EH (cell line): Measurements from ENCODE around the gene WDR5.

Experiments used
- DNase-seq: peaks from one replicate; pipeline ENCODE4 v3.0.0-alpha.2; 2015; ENCODE audit warnings: low read depth

The WDR5 gene

DNA sequence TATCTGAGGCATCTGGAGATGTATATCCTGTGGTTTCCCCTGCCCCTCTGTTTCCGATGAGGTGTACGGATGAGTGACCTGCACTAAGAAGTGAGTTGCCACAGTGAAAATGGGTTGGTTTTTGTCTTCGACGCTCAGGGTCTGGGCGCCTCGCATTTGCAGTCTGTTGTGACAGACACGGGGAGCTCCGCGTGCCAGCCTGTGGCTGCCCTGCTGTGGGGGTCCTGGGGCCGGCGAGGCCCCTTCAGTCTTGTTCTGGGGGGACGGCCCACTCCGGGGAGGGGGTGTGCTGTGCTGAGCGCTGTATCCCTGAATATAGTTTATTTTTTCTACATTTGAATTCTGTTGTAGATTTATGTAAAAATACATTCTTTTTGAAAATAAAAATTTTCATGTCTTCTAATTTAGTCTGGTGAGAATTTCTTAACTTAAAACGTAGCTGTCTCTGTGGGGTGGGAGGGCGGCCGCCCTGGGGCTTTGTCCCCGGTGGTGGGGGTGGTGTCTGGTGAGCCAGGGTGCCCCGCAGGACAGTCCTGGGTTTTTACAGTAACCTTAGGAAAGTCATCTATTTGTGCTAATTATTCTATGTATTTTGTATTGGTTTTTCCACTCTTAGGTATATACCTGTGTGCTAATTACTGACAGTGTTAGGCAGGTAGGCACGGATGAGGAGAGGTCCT is 23.8 kb downstream of the WDR5 start:
- DNase-seq: no peak

DNA sequence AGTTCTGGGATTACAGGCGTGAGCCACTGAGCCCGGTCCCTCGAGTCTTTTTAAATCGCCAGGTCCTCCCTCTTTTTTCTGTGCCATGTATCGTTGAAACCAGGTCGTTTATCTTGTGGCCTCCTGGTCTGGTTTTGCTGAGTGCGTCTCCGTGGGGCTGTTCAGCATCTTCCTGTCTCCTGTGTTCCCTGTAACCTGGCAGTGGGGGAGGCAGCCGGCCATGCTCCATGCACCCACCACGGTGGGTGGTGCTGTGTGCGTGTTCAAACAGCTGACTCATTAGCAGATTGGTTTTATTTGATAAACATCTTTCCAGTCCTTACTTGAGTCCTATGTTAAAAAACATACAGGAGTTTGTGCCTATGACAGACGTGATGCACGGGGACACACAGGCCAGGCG is 25.8 kb downstream of the WDR5 start:
- DNase-seq: no peak

DNA sequence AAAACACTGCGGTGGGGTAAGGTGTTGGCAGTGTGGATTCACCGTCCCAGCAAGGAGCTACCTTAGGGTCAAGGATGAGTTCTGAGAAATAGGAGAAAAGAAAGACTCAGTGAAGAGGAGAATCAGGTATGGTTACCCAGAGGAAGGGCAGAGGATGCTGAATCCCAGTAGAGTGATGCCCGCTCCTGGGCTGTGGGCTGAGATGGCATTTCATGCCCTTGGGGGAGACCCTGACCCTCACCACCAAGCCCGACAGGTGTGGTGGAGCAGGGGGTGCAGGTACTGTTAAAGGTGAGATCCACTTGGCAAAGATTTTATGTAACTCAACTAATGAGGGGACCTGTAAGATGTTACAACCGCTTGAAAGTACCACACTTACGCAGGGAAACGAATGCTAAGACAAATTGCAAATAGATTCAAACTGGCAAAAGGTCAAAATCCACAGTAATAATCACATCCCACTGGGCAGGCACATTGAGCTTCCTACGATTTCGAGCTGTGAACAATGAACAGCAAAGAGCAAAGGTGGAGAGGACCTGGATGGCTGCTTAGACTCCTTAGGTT is 26.4 kb downstream of the WDR5 start:
- no peak for DNase-seq

DNA sequence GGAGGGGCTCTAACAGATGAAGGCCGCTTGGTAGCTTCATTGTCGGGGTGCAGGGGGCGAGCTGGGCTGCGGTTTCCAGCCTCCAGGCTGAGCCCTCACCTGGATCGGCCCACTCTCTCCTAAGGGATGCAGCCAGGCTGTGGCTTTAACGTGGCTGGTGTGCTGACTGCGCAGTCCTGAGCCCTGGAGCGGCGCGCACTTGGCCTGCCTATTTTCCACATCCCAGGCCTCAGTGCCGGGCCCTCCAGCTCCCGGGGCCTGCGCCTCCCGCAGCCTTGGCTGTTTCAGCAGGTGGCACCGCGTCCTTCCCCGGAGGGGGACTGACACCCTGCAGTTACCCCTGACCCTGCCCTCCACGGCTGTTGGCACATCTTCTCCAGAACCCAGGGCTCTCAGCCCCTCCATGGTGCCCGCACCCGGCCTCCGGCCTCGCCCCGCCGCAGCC is 27.1 kb downstream of the WDR5 start:
- DNase-seq: no peak

DNA sequence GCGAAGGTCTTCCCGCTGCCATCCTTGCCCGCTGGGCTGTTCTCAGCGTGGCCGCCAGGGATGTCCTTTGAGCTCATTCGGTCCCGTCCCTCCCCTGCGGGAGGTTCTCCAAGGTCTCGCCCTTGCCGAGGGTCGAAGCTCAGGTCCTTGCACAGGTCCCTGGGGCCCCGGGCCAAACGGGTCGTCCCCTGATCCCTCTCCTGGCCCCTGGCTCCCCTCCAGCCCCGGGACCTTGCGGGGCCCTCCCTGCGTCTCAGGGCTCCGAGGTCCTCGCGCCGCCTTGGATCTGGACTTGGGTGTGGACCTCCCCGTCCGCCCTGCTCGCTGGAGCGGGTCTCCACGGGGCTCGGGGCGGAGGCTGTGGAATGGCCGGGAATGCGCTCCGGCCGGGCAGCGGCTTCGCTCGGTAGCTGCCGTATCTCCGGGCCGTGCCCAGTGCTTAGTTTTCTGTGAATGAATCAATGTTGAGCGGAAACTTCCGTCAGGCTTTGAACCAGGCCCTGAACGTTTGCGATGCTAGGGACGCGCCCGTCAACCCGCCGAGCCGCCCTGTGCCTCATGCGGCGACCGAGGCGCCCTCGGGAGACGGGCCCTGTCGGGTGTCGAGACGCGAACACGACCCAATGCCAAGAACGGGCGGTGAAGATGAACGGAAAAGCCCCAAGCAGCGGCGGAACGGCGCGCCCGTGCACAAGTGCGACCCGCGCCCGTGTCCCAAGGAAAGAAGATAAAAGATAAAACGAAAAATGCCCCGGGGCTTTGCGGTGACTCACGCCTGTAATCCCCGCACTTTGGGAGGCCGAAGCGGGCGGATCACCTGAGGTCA is 27.7 kb downstream of the WDR5 start:
- peak; percentile 63 for DNase-seq

DNA sequence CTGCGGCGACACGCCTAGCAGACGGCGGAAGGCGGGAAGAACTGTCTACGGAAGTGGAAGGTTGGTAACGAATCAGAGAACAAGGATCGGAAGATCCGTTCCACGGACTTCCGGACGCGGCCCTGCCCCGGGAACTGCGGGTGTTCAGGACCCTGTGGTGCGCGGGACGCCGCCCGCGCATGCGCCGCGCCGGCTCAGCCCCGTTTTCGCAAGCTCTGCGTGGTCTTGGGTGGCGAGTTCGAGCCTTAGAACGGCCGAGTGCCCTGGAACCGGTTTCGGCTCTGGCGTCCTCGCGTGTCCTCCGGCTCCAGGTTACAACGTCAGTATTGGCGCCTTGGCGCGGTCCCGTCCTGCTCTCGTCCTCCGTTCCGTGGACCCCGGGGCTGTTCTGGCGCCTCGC is 29.0 kb downstream of the WDR5 start:
- DNase-seq: no peak

DNA sequence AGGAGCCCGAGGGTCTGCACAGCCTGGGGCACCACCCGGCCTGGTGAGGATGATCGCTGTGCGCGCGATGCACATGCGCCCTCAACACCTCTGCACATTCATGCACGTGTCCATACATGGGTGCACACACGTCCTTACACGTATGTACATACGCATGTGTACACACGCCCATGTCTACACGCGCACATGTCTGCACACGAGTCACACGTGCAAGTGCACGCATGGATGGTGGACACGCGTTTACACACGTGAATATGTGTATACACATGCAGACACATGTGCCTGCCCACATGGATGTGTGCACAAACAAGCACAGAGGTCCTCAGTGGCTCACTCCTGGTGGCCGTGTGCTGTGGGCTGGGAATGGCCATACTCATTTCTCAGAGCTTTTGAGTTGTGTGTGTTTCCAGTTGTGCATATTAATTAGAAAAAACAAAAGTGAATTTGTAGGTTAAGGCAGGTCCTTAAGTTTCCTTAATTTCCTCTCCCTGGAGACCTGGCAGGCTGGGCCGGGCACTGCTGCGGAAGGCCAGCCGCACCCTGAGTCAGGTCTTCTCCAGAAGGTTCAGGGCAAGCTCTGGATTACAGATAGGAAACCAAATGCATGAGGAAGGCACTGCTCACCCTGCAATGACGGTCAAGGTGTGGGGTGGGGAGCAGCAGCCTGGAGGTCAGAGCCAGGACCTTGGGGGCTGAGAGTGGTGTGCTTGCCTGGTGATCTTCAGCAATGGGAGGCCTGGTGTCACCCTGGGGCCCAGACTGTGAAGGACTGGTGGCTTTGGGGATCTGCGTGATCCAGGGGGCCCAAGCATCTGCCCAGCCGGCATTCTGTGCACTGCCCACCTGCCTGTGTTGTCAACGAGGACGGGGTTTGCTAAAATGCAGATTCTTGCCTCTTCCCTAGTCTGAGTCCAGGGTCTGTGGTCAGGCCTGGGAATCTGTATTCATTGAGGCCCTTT is 29.8 kb downstream of the WDR5 start:
- DNase-seq: peak; percentile 27

DNA sequence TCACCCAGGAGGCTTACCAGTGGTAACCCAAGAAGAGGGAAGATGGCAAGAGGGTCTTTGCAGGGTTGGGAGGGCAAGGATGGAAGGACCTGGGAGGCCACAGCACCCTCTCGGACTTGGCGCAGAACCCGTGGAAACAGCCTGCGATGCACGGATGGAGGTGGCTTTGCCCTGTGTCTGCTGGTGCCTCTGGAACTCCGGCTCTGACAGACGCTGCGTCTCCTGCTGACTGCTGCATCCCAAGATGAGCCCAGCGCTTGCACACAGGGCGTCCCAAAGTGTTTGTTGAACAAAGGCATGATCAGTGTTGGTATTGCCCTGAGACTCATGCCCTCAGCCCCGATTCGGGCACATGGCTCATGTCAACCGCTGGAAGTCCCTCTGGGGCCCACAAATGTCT is 30.5 kb downstream of the WDR5 start:
- DNase-seq: no peak

DNA sequence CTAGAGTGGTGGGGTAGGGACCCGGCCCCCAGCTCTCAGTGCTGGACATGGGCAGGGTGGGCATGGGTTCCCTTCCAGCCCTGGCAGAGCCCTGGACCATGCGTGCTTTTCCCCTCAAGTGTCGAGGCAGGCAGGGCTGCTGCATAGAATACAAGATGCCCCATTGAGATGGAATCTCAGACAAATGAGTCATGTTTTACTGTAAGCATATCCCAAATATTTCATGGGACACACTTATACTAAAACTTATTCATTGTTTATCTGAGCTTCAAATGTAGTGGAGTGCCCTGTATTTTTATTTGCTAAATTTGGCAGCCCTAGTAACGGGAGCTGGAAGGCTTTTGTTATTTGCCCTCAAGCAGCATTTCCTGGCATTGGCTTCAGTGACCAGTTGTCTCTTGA is 31.6 kb downstream of the WDR5 start:
- DNase-seq: peak; percentile 95

DNA sequence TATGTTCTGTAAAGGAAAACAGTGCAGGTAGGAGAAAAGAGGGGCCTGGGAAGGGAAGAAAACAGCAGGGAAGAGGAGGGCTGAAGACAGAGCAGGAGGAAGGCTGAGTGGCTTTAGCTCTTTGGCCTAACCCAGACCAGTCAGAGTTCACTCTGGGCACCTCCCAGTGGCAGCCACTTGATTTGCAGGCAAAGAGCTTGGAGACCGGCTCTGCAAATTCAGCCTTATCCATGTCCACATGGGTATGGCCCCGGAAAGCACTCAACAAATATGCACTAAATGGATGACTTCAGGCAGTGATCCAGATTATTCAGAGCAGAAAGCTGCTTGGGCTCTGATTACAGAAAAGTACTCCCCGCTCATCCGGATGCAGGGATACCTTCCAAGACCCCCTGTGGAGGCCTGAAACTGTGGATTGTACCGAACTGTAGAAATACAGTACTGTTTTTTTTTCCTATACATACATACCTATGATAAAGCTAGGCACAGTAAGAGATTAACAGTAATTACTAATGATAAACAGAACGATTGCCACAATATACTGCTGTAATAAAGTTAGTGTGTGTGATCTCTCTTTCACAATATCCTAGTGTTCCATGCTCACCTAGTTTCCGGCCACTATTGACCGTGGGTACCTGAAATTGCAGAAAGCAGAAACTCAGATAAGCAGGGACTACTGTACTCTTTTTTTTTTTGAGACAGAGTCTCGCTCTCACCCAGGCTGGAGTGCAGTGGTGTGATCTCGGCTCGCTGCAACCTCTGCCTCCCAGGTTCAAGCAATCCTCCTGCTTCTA is 33.1 kb downstream of the WDR5 start:
- no peak for DNase-seq

DNA sequence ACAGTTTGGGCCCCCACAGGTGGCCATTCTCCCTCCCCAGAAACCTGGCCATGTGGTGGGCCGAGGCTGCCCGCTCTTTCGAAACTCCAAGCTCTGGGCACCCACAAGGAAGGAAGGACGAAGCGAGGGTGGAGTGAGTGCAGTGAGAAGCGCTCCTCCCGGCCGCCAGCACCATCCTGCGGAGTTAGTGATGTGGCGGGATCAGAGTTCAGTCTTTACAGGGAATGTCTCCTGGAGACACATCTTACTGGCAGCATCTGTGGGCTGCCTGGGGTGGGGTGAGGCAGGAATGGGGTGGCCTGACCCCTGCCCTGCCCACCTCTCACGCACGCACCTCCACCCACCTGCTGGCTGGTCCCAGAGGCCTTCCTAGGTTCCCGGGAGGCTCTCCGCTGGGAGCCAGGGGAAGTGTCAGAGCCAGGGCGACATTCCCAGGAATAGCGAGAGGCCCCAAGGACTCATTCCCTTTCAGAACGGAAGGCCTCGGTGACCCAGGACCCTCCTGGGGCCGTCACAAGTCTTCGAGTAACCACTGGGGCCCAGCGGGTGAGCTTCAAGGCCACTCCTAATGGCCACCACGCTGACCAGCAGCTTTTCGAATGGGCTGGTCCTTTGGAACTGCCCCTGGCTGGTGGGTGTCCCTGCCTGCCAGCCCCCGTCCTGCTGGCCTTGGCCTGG is 34.0 kb downstream of the WDR5 start:
- no peak for DNase-seq

DNA sequence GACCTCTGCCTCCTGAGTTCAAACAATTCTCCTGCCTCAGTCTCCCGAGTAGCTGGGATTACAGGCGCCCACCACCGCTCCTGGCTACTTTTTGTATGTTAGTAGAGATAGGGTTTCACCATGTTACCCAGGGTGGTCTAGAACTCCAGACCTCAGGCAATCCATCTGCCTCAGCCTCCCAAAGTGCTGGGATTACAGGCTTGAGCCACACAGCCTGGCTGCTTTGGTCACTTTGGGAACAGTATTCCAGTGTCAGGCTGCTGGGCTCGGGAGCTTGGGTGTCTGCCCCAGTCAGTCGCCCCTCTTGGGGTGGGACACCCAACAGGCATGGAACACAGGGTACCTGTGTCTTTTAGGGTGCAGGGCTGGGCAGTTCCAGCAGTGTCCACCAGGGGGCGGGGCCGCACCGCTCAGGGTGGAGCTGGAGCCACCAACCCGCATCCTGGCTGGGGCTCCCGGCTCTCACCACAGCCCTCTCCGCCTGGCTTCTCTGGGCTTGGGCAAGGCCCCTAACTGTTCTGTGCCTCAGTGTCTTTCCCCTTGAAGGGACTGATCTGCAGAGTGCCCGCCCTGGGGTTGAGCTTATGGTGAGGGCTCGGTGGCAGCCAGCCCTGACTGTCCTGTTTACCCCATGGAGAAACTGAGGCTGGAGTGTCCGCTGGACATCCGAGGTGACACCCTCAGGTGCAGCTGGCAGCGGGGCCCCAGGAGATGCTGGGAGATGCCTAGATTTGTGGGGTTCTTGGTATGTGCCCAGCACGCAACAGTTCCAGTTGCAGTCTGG is 34.8 kb downstream of the WDR5 start:
- DNase-seq: no peak

DNA sequence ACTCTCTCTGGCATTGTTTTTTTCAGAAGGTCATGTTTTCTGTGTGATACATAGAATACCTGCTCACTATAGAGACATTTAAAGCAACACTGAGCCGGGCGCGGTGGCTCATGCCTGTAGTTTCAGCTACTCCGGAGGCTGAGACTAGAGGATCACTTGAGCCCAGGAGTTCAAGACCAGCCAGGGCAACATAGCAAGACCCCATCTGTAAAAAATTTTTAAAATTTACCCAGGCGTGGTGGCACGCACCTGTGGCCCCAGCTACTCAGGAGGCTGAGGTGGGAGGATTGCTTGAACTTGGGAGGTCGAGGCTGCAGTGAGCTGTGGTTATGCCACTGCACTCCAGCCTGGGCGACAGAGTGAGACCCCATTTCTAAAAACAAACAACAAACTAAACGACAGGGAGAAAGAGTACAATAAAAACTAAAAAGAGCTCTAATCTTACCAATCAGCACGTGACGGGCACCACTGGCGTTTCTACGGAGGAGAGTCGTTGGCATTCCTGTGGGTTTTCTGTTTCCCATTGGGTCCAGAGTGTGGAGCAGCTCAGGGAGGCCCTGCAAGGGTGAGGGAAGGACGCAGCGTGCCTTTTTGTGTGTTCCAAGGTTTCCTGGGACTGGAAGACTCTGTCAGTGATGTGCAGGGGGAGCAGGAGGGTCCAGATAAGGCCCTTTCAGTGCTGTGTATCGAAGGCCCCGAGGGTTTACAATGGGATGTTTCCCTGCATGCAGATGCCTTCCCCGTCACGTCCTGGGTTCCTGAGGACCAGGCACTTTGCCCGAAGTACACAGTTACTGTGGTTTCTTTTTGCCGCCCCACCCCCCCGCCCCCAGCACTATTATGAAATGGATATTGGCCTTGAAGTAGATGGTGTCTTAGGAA is 35.7 kb downstream of the WDR5 start:
- peak; percentile 92 for DNase-seq

DNA sequence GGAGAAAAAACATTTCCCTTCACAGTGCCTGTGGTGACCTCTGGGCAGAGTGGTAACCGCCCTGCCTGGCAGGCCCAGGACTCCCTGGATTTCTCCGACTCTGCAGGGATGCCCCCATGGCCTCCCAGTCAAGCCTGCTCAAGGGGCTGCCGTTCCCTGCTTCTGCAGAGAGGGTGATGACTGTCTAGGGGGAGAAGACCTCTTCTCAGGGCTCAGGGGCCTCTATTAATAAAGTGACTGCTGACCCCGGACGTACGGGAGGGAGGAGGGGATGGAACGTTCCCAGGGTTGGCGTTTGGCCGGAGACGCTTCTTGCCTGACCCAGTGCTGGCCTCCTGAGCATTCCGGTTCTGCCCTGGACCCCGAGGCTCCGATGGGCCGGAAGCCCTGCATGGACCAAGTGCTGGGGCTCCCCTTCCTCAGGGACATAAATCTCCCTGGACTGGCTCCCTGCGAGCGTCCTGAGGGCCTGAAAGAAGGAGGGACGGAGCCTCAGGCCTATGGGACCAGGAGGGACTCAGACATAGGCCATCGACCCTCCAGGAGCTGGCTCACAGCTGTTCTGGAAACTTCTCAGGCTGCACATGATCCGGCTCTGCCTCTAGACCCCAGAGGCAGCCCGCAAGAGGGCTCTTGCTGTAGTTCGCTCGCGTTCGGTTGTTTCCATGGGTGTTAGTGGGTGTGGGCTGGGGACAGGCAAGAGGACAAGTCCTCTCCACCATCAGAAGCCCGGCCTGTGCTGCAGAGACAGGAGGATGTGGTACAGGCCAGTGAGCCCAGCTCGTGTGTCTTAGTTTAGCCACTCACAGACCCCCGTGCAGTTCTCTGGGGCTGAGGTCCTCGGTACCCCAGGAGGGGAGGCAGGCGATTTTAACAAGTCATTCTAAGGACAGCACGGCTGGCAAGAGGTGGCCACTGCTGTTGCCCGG is 36.6 kb downstream of the WDR5 start:
- no peak for DNase-seq

DNA sequence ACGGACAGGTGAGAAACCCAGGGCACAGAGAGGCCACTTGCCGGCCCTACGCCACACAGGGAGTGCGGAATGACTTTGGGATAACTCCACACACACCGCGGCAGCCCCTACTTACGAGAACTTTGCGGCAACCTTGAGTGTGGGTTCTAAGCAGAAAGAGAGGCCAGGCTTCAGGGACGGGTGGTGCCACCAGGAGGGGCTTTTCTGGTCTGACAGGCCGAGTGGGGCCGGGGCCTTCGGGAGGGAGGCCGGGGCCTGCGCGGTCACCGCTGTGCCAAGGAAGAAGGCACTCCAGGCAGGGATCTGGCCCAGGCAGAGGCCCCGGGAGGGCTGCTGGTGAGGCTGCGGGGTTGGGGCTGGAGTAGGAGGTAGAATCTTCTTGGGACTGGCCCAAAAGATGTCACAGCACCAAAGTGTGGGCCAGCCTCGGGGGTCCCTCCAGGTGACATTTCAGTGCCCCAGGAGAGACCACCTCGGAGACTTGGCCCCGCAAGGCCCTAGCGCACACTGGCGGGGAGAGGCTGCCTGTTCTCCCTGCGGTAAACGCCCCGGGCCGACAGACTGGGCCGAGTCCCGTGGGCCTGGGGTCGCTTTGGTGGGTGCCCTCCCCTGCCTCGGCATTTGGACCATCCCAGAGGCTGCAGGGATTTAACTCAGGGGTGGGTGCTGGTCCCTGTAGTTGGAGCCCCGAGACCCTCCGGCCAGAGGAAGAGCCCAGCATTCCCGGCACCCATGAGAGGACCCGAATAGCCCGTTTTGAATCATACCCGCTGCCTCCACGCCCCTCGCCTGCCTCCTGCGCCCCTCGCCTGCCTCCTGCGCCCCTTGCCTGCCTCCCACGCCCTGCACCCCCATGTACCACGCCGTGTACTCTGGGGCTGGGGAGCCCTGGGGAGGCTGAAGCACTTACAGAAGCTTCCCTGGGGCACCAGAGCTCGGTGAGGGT is 37.5 kb downstream of the WDR5 start:
- no peak for DNase-seq

DNA sequence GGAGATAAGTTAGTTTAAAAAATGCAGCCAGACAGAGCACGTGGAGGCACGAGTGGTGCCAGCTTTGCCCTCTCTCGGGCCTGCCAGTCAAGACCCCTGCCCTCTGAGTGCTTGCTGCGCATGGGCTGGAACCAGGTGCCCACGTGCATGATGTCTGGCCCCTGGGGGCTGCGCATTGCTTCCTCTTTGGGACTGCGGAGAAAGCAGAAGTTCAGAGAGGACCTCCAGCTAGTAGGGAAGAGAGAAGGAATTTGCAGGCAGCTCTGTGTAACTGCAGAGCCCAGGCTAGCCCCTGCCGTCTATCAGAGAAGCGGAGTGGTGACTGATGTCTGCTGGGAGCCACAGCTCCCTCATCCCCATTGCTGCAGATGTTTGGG is 38.2 kb downstream of the WDR5 start:
- no peak for DNase-seq
